Head of caudate nucleus (tissue), 42 donors: ENCODE results near the gene PSMA2.

Source experiments
- DNase-seq, 42 donors: peaks; one replicate each; pipeline versions ENCODE4 v3.0.0 to v3.0.0-alpha.2; 2020 to 2021; ENCODE audit warnings: mixed read lengths in 7 of 42
- intact Hi-C: fragments of 100-400 bp; cut with DNase I; formaldehyde crosslinking; loops from one replicate; pipeline ENCODE4 v1.15.0; 2022

The PSMA2 gene

GRCh38 chr7:42931834-42932651 lies at the start of gene PSMA2, which contains the start of gene MRPL32:
Gene PSMA2, minus strand, starts transcription at chr7:42932174. Its CDS starts 16 bp downstream, at chr7:42932158.
Gene MRPL32, plus strand, starts transcription at chr7:42932376. Its CDS starts 11 bp downstream, at chr7:42932387.
- DNase-seq, result peak; percentile 91 to 99 (median 96)
- intact Hi-C loops, result no loop called here

GRCh38 chr7:42981601-42982000 lies 49.6 kb upstream of the PSMA2 start:
- intact Hi-C loops, result no loop called here
- DNase-seq, result no peak

GRCh38 chr7:42980514-42980913 lies 48.5 kb upstream of the PSMA2 start:
- intact Hi-C loops, result no loop called here
- no peak for DNase-seq

- intact Hi-C loops, result no loop called here
These were observed 48.1 kb upstream of the PSMA2 start for GRCh38 chr7:42980084-42980483.

GRCh38 chr7:42978496-42978895 lies 46.5 kb upstream of the PSMA2 start:
- intact Hi-C loops, result no loop called here
- no peak for DNase-seq

More at GRCh38 chr7:42980084-42980483, 48.1 kb upstream of the PSMA2 start:
- DNase-seq, result no peak

GRCh38 chr7:42976371-42976770 lies 44.4 kb upstream of the PSMA2 start:
- intact Hi-C loops, result no loop called here
- DNase-seq, result peak in 16 of 42 donors; percentile 9 to 54 (median 26)

GRCh38 chr7:42972699-42973500 lies 40.9 kb upstream of the PSMA2 start:
- intact Hi-C loops, result no loop called here
- no peak for DNase-seq

- DNase-seq, result no peak
- intact Hi-C loops, result no loop called here
These were observed 35.4 kb upstream of the PSMA2 start for GRCh38 chr7:42967391-42967790.

- DNase-seq, result peak in 9 of 42 donors; percentile 9 to 53 (median 26)
- intact Hi-C loops, result no loop called here
These were observed 33.2 kb upstream of the PSMA2 start for GRCh38 chr7:42964849-42965805.

- no peak for DNase-seq
- intact Hi-C loops, result no loop called here
These were observed 32.3 kb upstream of the PSMA2 start for GRCh38 chr7:42964293-42964692.

- intact Hi-C loops, result no loop called here
- DNase-seq, result no peak
These were observed 29.2 kb upstream of the PSMA2 start for GRCh38 chr7:42961170-42961569.

GRCh38 chr7:42960762-42961161 lies 28.8 kb upstream of the PSMA2 start:
- DNase-seq, result no peak
- intact Hi-C loops, result no loop called here

- DNase-seq, result no peak
- intact Hi-C loops, result no loop called here
These were observed 27.6 kb upstream of the PSMA2 start for GRCh38 chr7:42959549-42959948.

- intact Hi-C loops, result no loop called here
- DNase-seq, result no peak
These were observed 24.1 kb upstream of the PSMA2 start for GRCh38 chr7:42956062-42956461.

- DNase-seq, result no peak
These were observed 22.0 kb upstream of the PSMA2 start for GRCh38 chr7:42953994-42954393.

GRCh38 chr7:42952328-42952727 lies 20.4 kb upstream of the PSMA2 start:
- intact Hi-C loops, result no loop called here
- no peak for DNase-seq

More at GRCh38 chr7:42953994-42954393, 22.0 kb upstream of the PSMA2 start:
- intact Hi-C loops, result no loop called here

GRCh38 chr7:42950417-42950816 lies 18.4 kb upstream of the PSMA2 start:
- no peak for DNase-seq
- intact Hi-C loops, result no loop called here

GRCh38 chr7:42947521-42947920 lies 15.5 kb upstream of the PSMA2 start:
- intact Hi-C loops, result loop anchor here (10.0 kb wide), 2 partner anchors 167 to 777 kb away; partner anchors contain the start of genes COA1 and HECW1

GRCh38 chr7:42946627-42946950 lies 14.6 kb upstream of the PSMA2 start:
- intact Hi-C loops, result loop anchor here (10.0 kb wide), 2 partner anchors 168 to 778 kb away; partner anchors contain the start of genes COA1 and HECW1

More at GRCh38 chr7:42947521-42947920, 15.5 kb upstream of the PSMA2 start:
- no peak for DNase-seq

More at GRCh38 chr7:42946627-42946950, 14.6 kb upstream of the PSMA2 start:
- DNase-seq, result no peak
